Astrocyte (in vitro differentiated cells and primary cell): ENCODE measurements around the gene BCLAF3.

ENCODE experiments used
- CTCF ChIP-seq: IDR thresholded peaks from 2 replicates; pipeline ENCODE4 v1.5.1; 2011; ENCODE audit warnings: low read depth, mild to moderate bottlenecking, inconsistent platforms, low read length, moderate library complexity; ENCODE audit not compliant: insufficient read depth
- EZH2 ChIP-seq: IDR thresholded peaks from 2 replicates; pipeline ENCODE4 v1.6.1; 2012; ENCODE audit warnings: mild to moderate bottlenecking, low read length, inconsistent platforms; ENCODE audit not compliant: insufficient read depth

- TF ChIP-seq CTCF, result no peak
- TF ChIP-seq EZH2, result no peak
These were observed 15.0 kb downstream of the BCLAF3 start for GRCh38 chrX:19975845-19976244.
